PC-9 (cell line): ENCODE measurements around the gene ANAPC15.

Experiments
- EZH2 ChIP-seq: fragments of 200-600 bp; sonication (generic); IDR thresholded peaks from 2 replicates; pipeline ENCODE4 v1.8.0; 2017; ENCODE audit warnings: antibody characterized with exemption, low read depth
- TF ChIP-seq, protein P1 (sequence below): fragments of 200-600 bp; sonication (generic); conservative IDR thresholded peaks from 2 replicates; pipeline ENCODE4 v1.6.1; 2017; ENCODE audit warnings: mixed run types, antibody characterized with exemption, mild to moderate bottlenecking, moderate library complexity

DNA sequence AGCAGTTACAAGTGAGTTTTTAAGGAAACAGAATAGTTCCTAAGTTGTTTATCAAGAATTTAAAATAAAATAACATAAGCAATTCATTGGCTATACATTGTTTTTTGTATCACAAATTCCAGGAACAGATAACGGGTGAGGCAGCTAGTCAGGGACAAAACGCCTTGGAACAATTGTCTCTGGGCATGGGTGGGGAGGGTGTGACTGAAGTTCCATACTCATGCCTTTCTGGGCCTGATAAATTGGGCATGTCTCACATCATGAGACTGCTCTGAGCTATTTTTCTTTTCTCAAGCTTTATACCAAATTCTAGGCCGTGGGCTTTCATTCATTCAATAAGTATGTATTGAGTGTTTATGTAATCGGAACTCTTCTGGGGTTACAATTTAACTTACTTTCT is 44.6 kb upstream of the ANAPC15 start:
- TF ChIP-seq, protein P1, sequence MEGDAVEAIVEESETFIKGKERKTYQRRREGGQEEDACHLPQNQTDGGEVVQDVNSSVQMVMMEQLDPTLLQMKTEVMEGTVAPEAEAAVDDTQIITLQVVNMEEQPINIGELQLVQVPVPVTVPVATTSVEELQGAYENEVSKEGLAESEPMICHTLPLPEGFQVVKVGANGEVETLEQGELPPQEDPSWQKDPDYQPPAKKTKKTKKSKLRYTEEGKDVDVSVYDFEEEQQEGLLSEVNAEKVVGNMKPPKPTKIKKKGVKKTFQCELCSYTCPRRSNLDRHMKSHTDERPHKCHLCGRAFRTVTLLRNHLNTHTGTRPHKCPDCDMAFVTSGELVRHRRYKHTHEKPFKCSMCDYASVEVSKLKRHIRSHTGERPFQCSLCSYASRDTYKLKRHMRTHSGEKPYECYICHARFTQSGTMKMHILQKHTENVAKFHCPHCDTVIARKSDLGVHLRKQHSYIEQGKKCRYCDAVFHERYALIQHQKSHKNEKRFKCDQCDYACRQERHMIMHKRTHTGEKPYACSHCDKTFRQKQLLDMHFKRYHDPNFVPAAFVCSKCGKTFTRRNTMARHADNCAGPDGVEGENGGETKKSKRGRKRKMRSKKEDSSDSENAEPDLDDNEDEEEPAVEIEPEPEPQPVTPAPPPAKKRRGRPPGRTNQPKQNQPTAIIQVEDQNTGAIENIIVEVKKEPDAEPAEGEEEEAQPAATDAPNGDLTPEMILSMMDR, result no peak
- no peak for TF ChIP-seq EZH2
